K562 (cell line): ENCODE data around the gene ICE2. TPM values are rescaled to one million over a fixed set of nuclear protein-coding genes. Genes with fewer than 3 reads are reported as not detected.

Experiments used
- CBX8 ChIP-seq: fragments of 200-600 bp; sonication (generic); IDR thresholded peaks from 2 replicates; pipeline ENCODE4 v1.6.1; 2012; ENCODE audit warnings: borderline replicate concordance, mixed run types, low read depth, mild to moderate bottlenecking, moderate library complexity, mixed read lengths, low read length, control low read depth, inconsistent platforms; ENCODE audit not compliant: poor library complexity, severe bottlenecking; ENCODE audit errors: extremely low read depth
- GMEB1 ChIP-seq: fragments of 250-450 bp; sonication (Bioruptor Pico); IDR thresholded peaks from 2 replicates; pipeline ENCODE4 v1.4.0; 2020; ENCODE audit warnings: mild to moderate bottlenecking
- HMGN3 ChIP-seq: IDR thresholded peaks from 2 replicates; pipeline ENCODE4 v1.6.1; 2011; ENCODE audit warnings: borderline replicate concordance, low read depth, mild to moderate bottlenecking, mixed read lengths, low read length; ENCODE audit not compliant: insufficient read length; ENCODE audit errors: extremely low read depth
- MTA2 ChIP-seq: fragments of 450-650 bp; IDR thresholded peaks from 2 replicates; pipeline ENCODE4 v1.6.1; 2016; ENCODE audit warnings: low read depth
- SMAD4 ChIP-seq: fragments of 250-450 bp; sonication (Bioruptor Pico); conservative IDR thresholded peaks from 2 replicates; pipeline ENCODE4 v1.8.0; 2021; ENCODE audit warnings: inconsistent platforms, mild to moderate bottlenecking, moderate library complexity
- SMARCA5 ChIP-seq: fragments of 450-650 bp; IDR thresholded peaks from 2 replicates; pipeline ENCODE4 v1.6.1; 2016
- ZBTB26 ChIP-seq: fragments of 450-650 bp; formaldehyde crosslinking; IDR thresholded peaks from 2 replicates; pipeline ENCODE4 v1.4.0; 2022; ENCODE audit warnings: missing genetic modification characterization
- ZNF24 ChIP-seq: fragments of 450-650 bp; IDR thresholded peaks from 2 replicates; pipeline ENCODE4 v1.6.1; 2016
- ZNF407 ChIP-seq: fragments of 450-650 bp; IDR thresholded peaks from 2 replicates; pipeline ENCODE4 v1.6.1; 2016; ENCODE audit warnings: low read depth
- ZNF583 ChIP-seq: fragments of 250-450 bp; sonication (Bioruptor Pico); IDR thresholded peaks from 2 replicates; pipeline ENCODE4 v1.4.0; 2020
- ZSCAN32 ChIP-seq: fragments of 450-650 bp; formaldehyde crosslinking; IDR thresholded peaks from 2 replicates; pipeline ENCODE4 v1.4.0; 2020; ENCODE audit warnings: mild to moderate bottlenecking, moderate library complexity
- polyA plus RNA-seq, 8 experiments: library from polyadenylated mRNA; depleted of rRNA in 4 of 8; stranded (reverse) in 5 of 8; unstranded in 3 of 8; fragments of >200 nt; fragmentation: Nextera tagmentation in 2 of 8; fragmentation: Illumina TruSeq in 1 of 8; extraction: Ambion mirVana in 2 of 8; extraction: Trizol in 1 of 8; gene quantifications; 2 replicates each; pipeline versions ENCODE4 v1.2.1 to v1.2.3, GENCODE V29; 2011 to 2014; ENCODE audit warnings: inconsistent platforms in 1 of 8, missing spikeins in 1 of 8
- total RNA-seq, 7 experiments: library from RNA; depleted of rRNA in 6 of 7; stranded (reverse); fragments of >200 nt in 6 of 7; fragmentation: Illumina TruSeq in 2 of 7; extraction: Trizol in 2 of 7; gene quantifications; 2 replicates each; pipeline versions ENCODE4 v1.2.1 to v1.2.3, GENCODE V29; 2011 to 2021; ENCODE audit warnings: low replicate concordance in 1 of 7
- TF ChIP-seq, protein P1 (sequence below): fragments of 450-650 bp; formaldehyde crosslinking; IDR thresholded peaks from 2 replicates; pipeline ENCODE4 v1.4.0; 2022; ENCODE audit warnings: mild to moderate bottlenecking, moderate library complexity
- TF ChIP-seq, protein P2 (sequence below): IDR thresholded peaks from 3 replicates; pipeline ENCODE4 v1.6.1; 2011; ENCODE audit warnings: borderline replicate concordance, mild to moderate bottlenecking; ENCODE audit not compliant: insufficient read length, insufficient read depth

Gene ICE2
- total and polyA plus RNA-seq, 9 of the 15 experiments (the other 6 are each of a cell fraction or from before 2014, with no cell fraction given) = 21.8 to 87.9 (median 58.1) TPM

DNA sequence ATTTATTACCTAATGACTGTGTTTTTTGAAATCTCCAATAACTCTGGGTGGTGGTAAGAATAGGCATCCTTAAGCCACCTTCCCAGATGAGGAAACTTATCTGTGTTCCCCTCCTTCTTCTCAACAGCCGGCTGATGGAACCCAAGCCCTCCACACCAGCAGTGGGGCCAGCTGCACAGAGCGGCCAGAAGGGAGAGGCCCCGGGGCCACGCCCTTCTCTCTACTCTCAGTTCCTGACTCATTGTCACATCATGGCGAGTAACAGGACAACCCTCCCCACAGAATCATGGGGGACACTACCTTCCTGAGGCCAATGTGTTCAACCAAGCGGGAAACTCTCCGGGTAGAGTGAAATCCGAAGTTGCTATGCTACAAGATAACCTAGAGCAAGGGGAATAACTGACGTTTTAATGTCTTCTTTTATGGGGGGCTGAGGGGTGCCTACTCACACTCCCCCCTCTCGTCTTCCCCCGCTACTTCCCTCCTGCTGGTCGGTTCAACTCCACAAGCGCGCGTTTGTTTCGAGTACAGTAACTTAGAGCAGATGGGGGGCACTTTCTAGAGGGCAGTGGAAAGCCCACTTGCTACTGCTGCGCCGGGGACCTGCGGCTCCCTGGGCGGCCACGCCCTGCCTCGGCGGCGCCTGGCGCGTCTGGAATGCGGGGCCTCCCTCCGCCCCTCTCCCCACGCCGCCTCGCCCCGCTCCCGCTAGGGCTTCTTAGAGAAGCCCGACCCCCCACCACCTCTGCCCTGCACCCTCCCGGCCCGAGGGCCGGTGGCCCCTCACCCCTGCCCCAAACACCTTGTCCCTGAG lies 81.8 kb downstream of the ICE2 start (continued):
- TF ChIP-seq HMGN3 (peak; percentile 4), GMEB1 (CRISPR knock-in tag) (no peak), ZNF583 (CRISPR knock-in tag) (no peak), ZNF407 (no peak), ZBTB26 (no peak), ZNF24 (no peak), CBX8 (no peak), SMARCA5 (no peak), MTA2 (0 out of 2 replicates have a peak, but pooled peaks have one; percentile 22), ZSCAN32 (CRISPR knock-in tag) (no peak), SMAD4 (CRISPR knock-in tag) (no peak)
- TF ChIP-seq, protein P1, sequence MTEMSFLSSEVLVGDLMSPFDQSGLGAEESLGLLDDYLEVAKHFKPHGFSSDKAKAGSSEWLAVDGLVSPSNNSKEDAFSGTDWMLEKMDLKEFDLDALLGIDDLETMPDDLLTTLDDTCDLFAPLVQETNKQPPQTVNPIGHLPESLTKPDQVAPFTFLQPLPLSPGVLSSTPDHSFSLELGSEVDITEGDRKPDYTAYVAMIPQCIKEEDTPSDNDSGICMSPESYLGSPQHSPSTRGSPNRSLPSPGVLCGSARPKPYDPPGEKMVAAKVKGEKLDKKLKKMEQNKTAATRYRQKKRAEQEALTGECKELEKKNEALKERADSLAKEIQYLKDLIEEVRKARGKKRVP (CRISPR knock-in tag) = no peak
- TF ChIP-seq, protein P2, sequence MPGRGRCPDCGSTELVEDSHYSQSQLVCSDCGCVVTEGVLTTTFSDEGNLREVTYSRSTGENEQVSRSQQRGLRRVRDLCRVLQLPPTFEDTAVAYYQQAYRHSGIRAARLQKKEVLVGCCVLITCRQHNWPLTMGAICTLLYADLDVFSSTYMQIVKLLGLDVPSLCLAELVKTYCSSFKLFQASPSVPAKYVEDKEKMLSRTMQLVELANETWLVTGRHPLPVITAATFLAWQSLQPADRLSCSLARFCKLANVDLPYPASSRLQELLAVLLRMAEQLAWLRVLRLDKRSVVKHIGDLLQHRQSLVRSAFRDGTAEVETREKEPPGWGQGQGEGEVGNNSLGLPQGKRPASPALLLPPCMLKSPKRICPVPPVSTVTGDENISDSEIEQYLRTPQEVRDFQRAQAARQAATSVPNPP = no peak
